OCI-LY3 (cell line): Measurements from ENCODE around the gene CPNE4.

Source experiments
- H2AFZ ChIP-seq: fragments of 200-600, 300-600 bp; shearing (Covaris generic); 2 replicates; pipeline ENCODE4 v1.6.0; 2014; ENCODE audit warnings: antibody characterized with exemption, low read depth, low read length
- H3K27ac ChIP-seq: fragments of 200-600, 300-600 bp; sonication (generic); 2 replicates; pipeline ENCODE4 v1.5.1; 2014; ENCODE audit warnings: mild to moderate bottlenecking, low read length, moderate library complexity, mixed read lengths
- H3K27me3 ChIP-seq: fragments of 200-600, 300-600 bp; sonication (generic); 2 replicates; pipeline ENCODE4 v1.6.1; 2014; ENCODE audit warnings: low read depth, low read length, mixed read lengths
- H3K36me3 ChIP-seq: fragments of 200-600, 300-600 bp; sonication (generic); replicated peaks from 2 replicates; pipeline ENCODE3; 2014; ENCODE audit warnings: low read depth, low read length, mixed read lengths
- H3K4me1 ChIP-seq: fragments of 300-600, 200-600 bp; sonication (generic); 2 replicates; pipeline ENCODE4 v1.6.1; 2014; ENCODE audit warnings: low read length, mixed read lengths
- H3K4me2 ChIP-seq: fragments of 200-600, 300-600 bp; sonication (generic); 2 replicates; pipeline ENCODE4 v1.6.1; 2014; ENCODE audit warnings: low read length, mixed read lengths
- H3K4me3 ChIP-seq: fragments of 300-600, 200-600 bp; sonication (generic); 2 replicates; pipeline ENCODE4 v1.5.1; 2014; ENCODE audit warnings: antibody characterized with exemption, mild to moderate bottlenecking, low read length, moderate library complexity
- H3K79me2 ChIP-seq: fragments of 300-600, 200-600 bp; shearing (Covaris generic); 2 replicates; pipeline ENCODE4 v1.6.1; 2014; ENCODE audit warnings: mild to moderate bottlenecking, low read length, mixed read lengths
- H3K9ac ChIP-seq: fragments of 300-600, 200-600 bp; shearing (Covaris generic); 2 replicates; pipeline ENCODE4 v1.6.0; 2014; ENCODE audit warnings: mild to moderate bottlenecking, low read length, moderate library complexity
- H3K9me3 ChIP-seq: fragments of 200-600, 300-600 bp; shearing (Covaris generic); 2 replicates; pipeline ENCODE4 v1.6.1; 2014; ENCODE audit warnings: low read length, mixed read lengths; ENCODE audit not compliant: insufficient read depth
- H4K20me1 ChIP-seq: fragments of 200-600, 300-600 bp; sonication (generic); 2 replicates; pipeline ENCODE4 v1.6.1; 2016; ENCODE audit warnings: low read length, mixed read lengths; ENCODE audit not compliant: insufficient read depth
- EZH2phosphoT487 ChIP-seq: fragments of 200-600 bp; shearing (Covaris generic); IDR thresholded peaks from 2 replicates; pipeline ENCODE4 v1.6.1; 2018; ENCODE audit warnings: antibody characterized with exemption, mixed run types, low read depth
- TF ChIP-seq, protein P1 (sequence below): fragments of 200-600, 300-600 bp; sonication (generic); IDR thresholded peaks from 2 replicates; pipeline ENCODE4 v1.5.1; 2014; ENCODE audit warnings: antibody characterized with exemption, low read length, low read depth

CPNE4 gene

DNA sequence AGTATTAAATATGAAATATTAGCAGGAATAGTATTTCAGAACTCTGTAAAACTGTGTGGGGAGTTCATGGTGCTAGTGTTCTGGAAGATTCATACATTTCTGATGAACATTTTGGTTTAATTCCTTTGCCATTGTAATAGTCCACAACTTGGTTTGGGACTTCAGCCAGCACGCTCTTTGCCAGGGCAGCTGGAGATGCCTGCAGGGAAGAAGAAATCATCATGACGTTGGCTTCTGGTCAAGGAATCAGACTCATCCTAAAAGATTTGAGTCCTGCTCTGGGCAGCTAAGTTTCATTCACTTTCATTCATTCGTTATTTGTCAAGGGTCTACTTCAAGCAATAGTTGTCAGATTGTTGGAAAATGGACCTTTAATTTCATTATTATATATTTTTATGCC, 499.7 kb downstream of the CPNE4 start:
- H3K79me2 ChIP-seq = no peaks in the 10 kb centered on the region
- H3K27me3 ChIP-seq = peaks cover 2% of the 10 kb centered on the region; the same call in 1 of the 2 replicates
- no peak overlapping the region for H3K9ac ChIP-seq
- no peaks in the 10 kb centered on the region for H3K36me3 ChIP-seq
- H4K20me1 ChIP-seq = no peaks in the 10 kb centered on the region
- TF ChIP-seq EZH2phosphoT487 = no peak
- TF ChIP-seq, protein P1, sequence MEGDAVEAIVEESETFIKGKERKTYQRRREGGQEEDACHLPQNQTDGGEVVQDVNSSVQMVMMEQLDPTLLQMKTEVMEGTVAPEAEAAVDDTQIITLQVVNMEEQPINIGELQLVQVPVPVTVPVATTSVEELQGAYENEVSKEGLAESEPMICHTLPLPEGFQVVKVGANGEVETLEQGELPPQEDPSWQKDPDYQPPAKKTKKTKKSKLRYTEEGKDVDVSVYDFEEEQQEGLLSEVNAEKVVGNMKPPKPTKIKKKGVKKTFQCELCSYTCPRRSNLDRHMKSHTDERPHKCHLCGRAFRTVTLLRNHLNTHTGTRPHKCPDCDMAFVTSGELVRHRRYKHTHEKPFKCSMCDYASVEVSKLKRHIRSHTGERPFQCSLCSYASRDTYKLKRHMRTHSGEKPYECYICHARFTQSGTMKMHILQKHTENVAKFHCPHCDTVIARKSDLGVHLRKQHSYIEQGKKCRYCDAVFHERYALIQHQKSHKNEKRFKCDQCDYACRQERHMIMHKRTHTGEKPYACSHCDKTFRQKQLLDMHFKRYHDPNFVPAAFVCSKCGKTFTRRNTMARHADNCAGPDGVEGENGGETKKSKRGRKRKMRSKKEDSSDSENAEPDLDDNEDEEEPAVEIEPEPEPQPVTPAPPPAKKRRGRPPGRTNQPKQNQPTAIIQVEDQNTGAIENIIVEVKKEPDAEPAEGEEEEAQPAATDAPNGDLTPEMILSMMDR = no peak
- no peaks in the 10 kb centered on the region for H3K9me3 ChIP-seq
- no peak overlapping the region for H2AFZ ChIP-seq
- H3K4me1 ChIP-seq = peaks cover 9% of the 10 kb centered on the region; the same call in 1 of the 2 replicates
- H3K4me3 ChIP-seq = no peak overlapping the region
- no peak overlapping the region for H3K4me2 ChIP-seq
- H3K27ac ChIP-seq = no peak overlapping the region

DNA sequence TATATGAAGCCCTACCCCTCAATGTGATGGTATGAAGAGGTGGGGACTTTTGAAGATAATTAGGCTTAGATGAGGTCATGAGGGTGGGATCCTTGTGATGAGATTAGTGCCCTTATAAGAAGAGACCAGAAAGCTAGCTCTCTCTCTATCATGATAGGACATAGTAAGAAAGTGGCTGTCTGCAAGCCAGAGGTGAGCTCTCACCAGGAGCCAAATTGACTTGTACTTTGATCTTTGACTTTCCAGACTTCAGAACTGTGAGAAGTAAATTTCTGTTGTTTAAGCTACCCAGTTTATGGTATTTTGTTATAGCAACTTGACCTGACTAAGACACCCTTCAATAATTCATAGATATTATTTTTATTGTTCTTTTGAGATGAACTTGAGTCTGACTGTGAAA, 502.2 kb downstream of the CPNE4 start:
- Histone ChIP-seq H3K27me3 (peaks cover 2% of the 10 kb centered on the region; the same call in 1 of the 2 replicates), H3K4me1 (no peaks in the 10 kb centered on the region), H4K20me1 (no peaks in the 10 kb centered on the region), H3K9ac (no peak overlapping the region), H2AFZ (no peak overlapping the region), H3K9me3 (no peaks in the 10 kb centered on the region), H3K4me2 (no peak overlapping the region), H3K79me2 (no peaks in the 10 kb centered on the region), H3K27ac (no peak overlapping the region), H3K4me3 (no peak overlapping the region), H3K36me3 (no peaks in the 10 kb centered on the region)
- no peak for TF ChIP-seq EZH2phosphoT487
- TF ChIP-seq, protein P1 = no peak

- Histone ChIP-seq H3K9ac (no peak overlapping the region), H3K4me3 (no peak overlapping the region), H3K4me2 (no peak overlapping the region), H4K20me1 (no peaks in the 10 kb centered on the region), H3K36me3 (no peaks in the 10 kb centered on the region), H3K27ac (no peak overlapping the region), H3K27me3 (peaks cover 2% of the 10 kb centered on the region; the same call in 1 of the 2 replicates), H2AFZ (no peak overlapping the region), H3K4me1 (no peaks in the 10 kb centered on the region), H3K9me3 (no peaks in the 10 kb centered on the region), H3K79me2 (no peaks in the 10 kb centered on the region)
- TF ChIP-seq, protein P1 = no peak
- TF ChIP-seq EZH2phosphoT487 = no peak
Observed at GRCh38 chr3:131530843-131531242, 504.0 kb downstream of the CPNE4 start.

- Histone ChIP-seq H3K4me1 (no peaks in the 10 kb centered on the region), H3K27ac (no peak overlapping the region), H3K36me3 (no peaks in the 10 kb centered on the region), H3K4me3 (no peak overlapping the region), H4K20me1 (no peaks in the 10 kb centered on the region), H2AFZ (no peak overlapping the region), H3K79me2 (no peaks in the 10 kb centered on the region), H3K27me3 (peaks cover 2% of the 10 kb centered on the region; the same call in 1 of the 2 replicates), H3K9ac (no peak overlapping the region), H3K9me3 (no peaks in the 10 kb centered on the region), H3K4me2 (no peak overlapping the region)
- TF ChIP-seq EZH2phosphoT487 = no peak
- TF ChIP-seq, protein P1 = no peak
Observed at GRCh38 chr3:131530388-131530787, 504.4 kb downstream of the CPNE4 start.
